WI38 (cell line): ENCODE data around the gene BICDL1.

Source experiments
- H3K4me3 ChIP-seq: 2 replicates; pipeline ENCODE4 v1.5.1; 2011; ENCODE audit warnings: low read depth, mild to moderate bottlenecking, control low read depth, low read length
- CTCF ChIP-seq: IDR thresholded peaks from 2 replicates; pipeline ENCODE4 v1.5.1; 2012; ENCODE audit warnings: low read depth, mild to moderate bottlenecking, control low read depth, low read length

Gene BICDL1

DNA sequence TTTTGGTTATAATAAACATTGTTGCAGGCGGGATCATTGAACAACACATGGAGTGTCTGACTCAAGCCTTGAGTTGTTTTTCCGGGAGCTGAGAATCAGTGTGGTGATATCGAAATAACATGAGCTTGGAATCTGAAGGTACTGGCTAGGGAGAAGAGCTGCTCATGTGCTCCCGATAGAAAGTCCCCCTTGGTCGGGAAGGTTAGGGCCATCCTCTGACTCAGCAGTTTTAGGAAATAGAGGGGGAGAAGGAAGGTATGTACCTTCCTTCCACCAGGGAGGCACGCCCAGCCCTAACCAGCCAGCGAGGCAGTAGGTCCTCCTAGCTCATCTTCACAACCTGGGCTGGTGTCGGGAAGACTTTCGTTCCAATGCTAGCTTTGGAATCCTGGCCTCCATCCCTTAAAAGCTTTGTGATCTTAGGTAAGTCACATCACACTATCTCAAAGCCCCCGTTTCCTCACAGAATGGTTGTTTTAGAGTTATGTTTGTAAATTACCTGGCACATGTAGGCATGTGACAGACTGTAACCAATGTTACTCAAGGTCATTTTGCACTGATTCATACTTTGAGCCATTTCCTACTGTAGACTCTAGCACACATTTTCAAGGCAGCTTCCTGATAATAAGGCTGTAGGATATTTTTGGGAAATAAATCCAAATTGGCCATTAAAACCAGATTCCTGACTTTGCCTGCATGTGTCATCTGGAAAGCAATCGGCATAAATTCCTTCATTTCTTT lies 129.5 kb downstream of the BICDL1 start:
- no peak for TF ChIP-seq CTCF
- H3K4me3 ChIP-seq = peak overlapping the region; percentile 76

DNA sequence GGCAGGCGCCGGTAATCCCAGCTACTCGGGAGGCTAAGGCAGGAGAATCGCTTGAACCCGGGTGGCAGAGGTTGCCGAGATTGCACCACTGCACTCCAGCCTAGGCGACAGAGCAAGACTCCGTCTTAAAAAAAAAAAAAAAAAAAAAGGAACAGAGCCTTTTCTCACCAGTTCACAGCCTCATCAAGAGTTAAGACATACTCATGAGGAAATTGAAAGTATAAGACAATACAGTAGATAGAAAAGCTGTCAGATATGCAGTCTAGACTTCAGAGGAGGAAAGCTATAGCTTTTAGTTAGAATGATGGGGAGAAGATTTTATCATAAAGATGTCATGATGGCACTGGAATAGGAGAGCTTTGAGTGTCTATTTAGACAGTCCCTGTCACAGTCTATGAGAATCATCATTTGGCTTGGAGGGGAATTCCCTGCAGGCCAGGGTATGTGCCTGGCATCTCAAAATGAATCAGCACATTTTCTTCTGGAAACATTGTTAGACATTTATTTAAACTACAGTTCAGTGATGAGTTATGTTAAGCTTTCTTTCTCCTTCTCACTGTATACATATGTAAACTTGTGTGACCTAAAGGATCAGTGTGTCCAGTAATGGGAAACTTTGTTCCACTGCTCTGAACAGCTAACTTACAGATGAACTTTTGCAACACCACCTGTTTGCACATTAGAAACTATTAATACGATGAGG lies 130.4 kb downstream of the BICDL1 start:
- no peak overlapping the region for H3K4me3 ChIP-seq
- TF ChIP-seq CTCF = no peak

DNA sequence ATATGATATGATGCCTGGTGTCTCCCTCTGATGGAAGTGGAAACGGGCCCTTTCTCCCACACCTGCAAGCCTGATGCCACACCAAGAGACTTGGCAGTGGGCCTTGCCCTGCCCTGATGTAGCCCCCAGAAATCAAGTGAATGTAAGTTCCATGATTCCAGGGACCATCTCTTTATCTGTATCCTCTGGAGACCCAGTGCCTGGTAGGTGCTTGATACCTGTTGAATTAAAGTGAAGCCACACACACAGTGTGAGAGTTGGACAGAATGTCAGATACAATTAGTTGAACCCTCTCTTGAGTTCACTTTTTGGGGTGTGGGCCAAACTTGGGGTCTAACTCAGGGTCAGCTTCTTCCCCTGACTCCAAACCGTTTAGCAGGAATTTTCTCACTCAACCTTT lies 132.3 kb downstream of the BICDL1 start:
- TF ChIP-seq CTCF = no peak
- no peak overlapping the region for H3K4me3 ChIP-seq

- TF ChIP-seq CTCF = no peak
- H3K4me3 ChIP-seq = no peak overlapping the region
Measured at GRCh38 chr12:120121766-120122293, 132.8 kb downstream of the BICDL1 start.

DNA sequence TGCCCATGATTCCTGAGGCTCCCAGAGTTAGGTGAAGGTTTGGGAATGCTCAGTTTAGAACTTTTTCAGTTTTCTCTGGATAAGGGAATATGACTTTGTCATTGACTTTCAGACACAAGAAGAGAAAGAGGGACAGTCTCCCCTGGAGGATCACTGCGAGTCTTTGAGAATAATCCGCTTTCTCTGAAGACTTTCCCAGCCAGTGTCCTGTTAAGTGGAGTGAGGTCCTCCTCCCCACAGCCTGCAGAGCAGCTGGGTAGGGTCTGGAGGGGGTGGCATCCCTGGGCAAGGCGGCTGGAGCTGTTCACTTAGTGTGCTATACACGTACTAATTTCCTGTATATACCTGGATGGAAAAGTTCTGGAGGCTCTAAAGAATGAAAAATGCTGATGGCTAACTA lies 136.0 kb downstream of the BICDL1 start:
- no peak overlapping the region for H3K4me3 ChIP-seq
- no peak for TF ChIP-seq CTCF

DNA sequence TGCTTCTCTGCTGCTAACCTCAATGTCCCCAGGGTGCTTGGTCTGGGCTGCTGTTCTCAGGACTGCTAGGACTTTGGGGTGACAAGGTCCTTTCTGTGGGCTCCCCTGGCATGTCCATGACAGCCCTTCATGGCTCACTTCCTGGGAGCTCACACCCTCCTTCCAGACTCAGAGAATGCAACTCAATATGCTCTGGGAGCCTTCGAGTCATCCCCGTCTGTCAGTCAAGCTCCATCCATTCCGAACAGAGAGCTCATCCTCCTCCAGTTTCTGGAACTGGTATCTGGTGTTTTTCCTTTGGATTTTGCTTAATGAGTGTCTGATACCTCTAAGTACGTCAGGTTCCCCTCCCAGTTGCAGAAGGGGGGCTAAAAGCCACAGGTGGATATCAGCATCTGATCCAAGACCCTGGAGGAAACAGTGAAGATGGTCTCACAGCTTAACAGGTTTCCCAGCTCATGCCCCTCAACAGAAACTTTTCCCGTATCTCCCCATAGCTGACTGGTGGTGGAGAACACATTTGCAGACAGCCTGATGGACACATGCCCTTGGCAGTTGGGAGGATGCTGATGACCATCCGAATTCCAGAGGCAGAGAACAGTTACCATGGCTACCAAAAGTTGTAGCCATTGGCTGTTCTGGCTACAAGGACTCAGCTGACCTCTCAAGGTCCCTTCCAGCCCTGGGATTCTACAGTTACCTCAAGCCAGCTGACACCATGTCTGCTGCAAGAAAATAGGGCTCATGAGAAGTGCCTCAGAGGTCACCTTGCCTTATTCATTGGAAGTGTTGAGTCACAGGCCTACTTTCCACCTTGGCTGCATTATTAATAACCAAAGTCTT lies 137.0 kb downstream of the BICDL1 start:
- TF ChIP-seq CTCF = no peak
- no peak overlapping the region for H3K4me3 ChIP-seq
